ENCODE results near the gene EML6.

The EML6 gene

GRCh38 chr2:54912305-54912704, 188.8 kb downstream of the EML6 start:
- DNase-seq (ENCODE audit: low read depth), result no peak

- DNase-seq (ENCODE audit: low read depth), result no peak
Measured at GRCh38 chr2:54912893-54913292, 189.4 kb downstream of the EML6 start.

GRCh38 chr2:54914637-54915036, 191.2 kb downstream of the EML6 start:
- DNase-seq (ENCODE audit: low read depth), result no peak

GRCh38 chr2:54915101-54915500, 191.6 kb downstream of the EML6 start:
- no peak for DNase-seq (ENCODE audit: low read depth)

GRCh38 chr2:54916637-54917036, 193.2 kb downstream of the EML6 start:
- no peak for DNase-seq (ENCODE audit: low read depth)

GRCh38 chr2:54918647-54919280, 195.3 kb downstream of the EML6 start:
- no peak for DNase-seq (ENCODE audit: low read depth)

GRCh38 chr2:54920660-54921059, 197.2 kb downstream of the EML6 start:
- DNase-seq (ENCODE audit: low read depth), result no peak

- no peak for DNase-seq (ENCODE audit: low read depth)
Measured at GRCh38 chr2:54924121-54924520, 200.7 kb downstream of the EML6 start.

- no peak for DNase-seq (ENCODE audit: low read depth)
Measured at GRCh38 chr2:54925022-54925421, 201.6 kb downstream of the EML6 start.

- DNase-seq (ENCODE audit: low read depth), result no peak
Measured at GRCh38 chr2:54927085-54927750, 203.8 kb downstream of the EML6 start.

- no peak for DNase-seq (ENCODE audit: low read depth)
Measured at GRCh38 chr2:54927751-54928615, 204.5 kb downstream of the EML6 start.

- DNase-seq (ENCODE audit: low read depth), result no peak
Measured at GRCh38 chr2:54928719-54929118, 205.3 kb downstream of the EML6 start.

- DNase-seq (ENCODE audit: low read depth), result no peak
Measured at GRCh38 chr2:54931473-54931872, 208.0 kb downstream of the EML6 start.

GRCh38 chr2:54935389-54935788, 211.9 kb downstream of the EML6 start:
- DNase-seq (ENCODE audit: low read depth), result no peak

GRCh38 chr2:54936766-54937165, 213.3 kb downstream of the EML6 start:
- DNase-seq (ENCODE audit: low read depth), result no peak

GRCh38 chr2:54939446-54940118, 216.1 kb downstream of the EML6 start:
- no peak for DNase-seq (ENCODE audit: low read depth)

GRCh38 chr2:54940723-54941122, 217.3 kb downstream of the EML6 start:
- DNase-seq (ENCODE audit: low read depth), result no peak

GRCh38 chr2:54941248-54941984, 218.0 kb downstream of the EML6 start:
- DNase-seq (ENCODE audit: low read depth), result no peak

- DNase-seq (ENCODE audit: low read depth), result no peak
Measured at GRCh38 chr2:54942373-54942772, 218.9 kb downstream of the EML6 start.

- DNase-seq (ENCODE audit: low read depth), result no peak
Measured at GRCh38 chr2:54944724-54945326, 221.4 kb downstream of the EML6 start.
